GM12891 (cell line): ENCODE measurements around the gene FPR1.

ENCODE experiments used
- POLR2AphosphoS5 ChIP-seq: IDR thresholded peaks from 2 replicates; pipeline ENCODE4 v1.6.1; 2011; ENCODE audit warnings: low read depth, low read length, control low read depth
- TAF1 ChIP-seq: IDR thresholded peaks from 2 replicates; pipeline ENCODE4 v1.6.1; 2011; ENCODE audit warnings: low read depth, low read length, control low read depth

GRCh38 chr19:51793994-51794393, 42.3 kb upstream of the FPR1 start:
- TF ChIP-seq POLR2AphosphoS5 (no peak), TAF1 (no peak)
